ENCODE results near the gene DGKD. TPM values are rescaled to one million over a fixed set of nuclear protein-coding genes. Genes with fewer than 3 reads are reported as not detected.

The DGKD gene
- total RNA-seq, 1 experiment from 2014 or later: 41.4 TPM

DNA sequence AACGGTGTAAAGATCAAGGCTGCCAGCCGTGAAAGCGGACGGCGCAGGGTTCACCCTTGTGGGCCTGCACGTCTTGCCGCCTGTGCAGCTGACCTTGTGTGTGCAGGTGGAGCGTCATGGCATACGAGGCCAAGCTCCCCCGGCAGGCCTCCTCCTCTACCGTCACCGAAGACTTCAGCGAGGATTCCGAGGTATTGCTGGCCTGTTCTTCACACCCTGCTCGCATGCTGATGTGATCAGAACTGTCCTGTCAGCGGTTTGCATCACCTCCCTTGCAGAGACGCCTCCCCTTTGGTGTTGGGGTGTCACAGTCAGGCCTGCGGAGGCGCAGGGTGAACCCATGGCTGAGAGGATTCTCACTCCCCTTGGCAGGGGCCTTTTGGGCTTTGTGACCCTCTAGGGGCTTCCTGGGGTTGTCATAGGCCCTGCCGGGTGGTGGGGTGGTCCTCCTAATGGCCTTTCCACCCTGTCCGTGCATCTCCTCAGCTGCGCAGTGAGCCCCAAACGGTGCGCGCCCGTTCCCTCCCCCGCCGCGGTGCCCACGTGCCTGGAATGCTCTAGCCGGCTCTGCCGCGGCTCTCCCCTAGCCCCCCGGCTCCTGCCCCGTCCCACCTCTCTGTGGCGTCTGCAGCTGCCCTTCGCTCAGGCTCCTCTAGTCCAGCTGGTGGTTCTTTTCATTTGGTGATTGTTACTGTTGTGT, 92.5 kb downstream of the DGKD start:
- CTCF ChIA-PET: no interaction called here
- H3K27ac Mint-ChIP-seq: no peak overlapping the region

DNA sequence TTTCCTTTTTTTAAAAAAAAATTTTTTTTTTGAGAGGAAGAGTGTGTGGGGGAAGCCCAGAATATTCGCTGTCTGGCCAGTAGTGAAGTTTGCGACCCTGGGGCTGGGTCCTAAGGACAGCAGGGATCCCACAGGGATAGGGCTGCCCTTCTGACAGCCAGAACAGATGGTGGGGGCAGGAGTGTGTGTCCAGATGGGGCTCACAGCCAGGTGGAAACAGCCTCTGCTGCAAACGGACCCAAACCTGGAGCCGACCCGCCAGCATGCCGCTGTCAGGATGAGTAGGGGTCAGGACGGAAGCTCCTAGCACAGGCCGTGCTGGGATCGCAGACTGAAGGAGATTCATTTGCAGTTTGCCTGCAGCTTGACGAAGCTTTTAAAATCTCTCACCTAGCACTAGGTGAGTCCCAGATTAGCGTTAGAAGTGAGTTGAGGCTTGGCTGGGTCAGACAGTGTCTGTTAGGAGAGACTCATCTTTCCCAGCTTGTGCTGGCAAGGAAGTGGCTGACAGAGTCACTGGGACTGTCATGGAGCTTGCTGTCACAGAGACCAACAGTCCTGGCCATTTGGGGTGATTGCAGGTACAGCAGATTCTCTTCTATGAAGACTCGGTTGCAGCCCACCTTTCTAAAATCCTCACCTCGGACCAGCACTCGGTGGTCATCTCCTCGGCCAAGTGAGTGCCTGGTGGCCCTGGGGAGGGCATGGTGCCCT, 93.4 kb downstream of the DGKD start:
- Mint-ChIP-seq H3K9me3 (no peaks in the 10 kb centered on the region), H3K27ac (no peak overlapping the region; the same call in 1 of the 2 replicates), H3K4me1 (peaks cover 8% of the 10 kb centered on the region), H3K36me3 (peaks cover 23% of the 10 kb centered on the region), H3K27me3 (ENCODE audit: low read depth) (no peaks in the 10 kb centered on the region), H3K4me3 (no peak overlapping the region)
- ATAC-seq (no peak), DNase-seq (ENCODE audit: low spot score) (no peak)
- ChIA-PET CTCF (interaction anchor here (0.7 to 2.4 kb wide), 27 partner anchors 9 to 466 kb away, joined by 3 to 30 read pairs (median 6); partner anchors contain the start of genes DGKD, UGT1A5 and USP40), POLR2A (no interaction called here)
- TF ChIP-seq ZNF317 (CRISPR knock-in tag; IDR thresholded peaks at IDR 0.05; ENCODE audit: borderline replicate concordance, low read depth): no peak
- TF ChIP-seq, protein P1, sequence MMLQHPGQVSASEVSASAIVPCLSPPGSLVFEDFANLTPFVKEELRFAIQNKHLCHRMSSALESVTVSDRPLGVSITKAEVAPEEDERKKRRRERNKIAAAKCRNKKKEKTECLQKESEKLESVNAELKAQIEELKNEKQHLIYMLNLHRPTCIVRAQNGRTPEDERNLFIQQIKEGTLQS (CRISPR knock-in tag; conservative IDR thresholded peaks at IDR 0.05): no peak
- TF ChIP-seq, protein P2, sequence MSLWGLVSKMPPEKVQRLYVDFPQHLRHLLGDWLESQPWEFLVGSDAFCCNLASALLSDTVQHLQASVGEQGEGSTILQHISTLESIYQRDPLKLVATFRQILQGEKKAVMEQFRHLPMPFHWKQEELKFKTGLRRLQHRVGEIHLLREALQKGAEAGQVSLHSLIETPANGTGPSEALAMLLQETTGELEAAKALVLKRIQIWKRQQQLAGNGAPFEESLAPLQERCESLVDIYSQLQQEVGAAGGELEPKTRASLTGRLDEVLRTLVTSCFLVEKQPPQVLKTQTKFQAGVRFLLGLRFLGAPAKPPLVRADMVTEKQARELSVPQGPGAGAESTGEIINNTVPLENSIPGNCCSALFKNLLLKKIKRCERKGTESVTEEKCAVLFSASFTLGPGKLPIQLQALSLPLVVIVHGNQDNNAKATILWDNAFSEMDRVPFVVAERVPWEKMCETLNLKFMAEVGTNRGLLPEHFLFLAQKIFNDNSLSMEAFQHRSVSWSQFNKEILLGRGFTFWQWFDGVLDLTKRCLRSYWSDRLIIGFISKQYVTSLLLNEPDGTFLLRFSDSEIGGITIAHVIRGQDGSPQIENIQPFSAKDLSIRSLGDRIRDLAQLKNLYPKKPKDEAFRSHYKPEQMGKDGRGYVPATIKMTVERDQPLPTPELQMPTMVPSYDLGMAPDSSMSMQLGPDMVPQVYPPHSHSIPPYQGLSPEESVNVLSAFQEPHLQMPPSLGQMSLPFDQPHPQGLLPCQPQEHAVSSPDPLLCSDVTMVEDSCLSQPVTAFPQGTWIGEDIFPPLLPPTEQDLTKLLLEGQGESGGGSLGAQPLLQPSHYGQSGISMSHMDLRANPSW (CRISPR knock-in tag; conservative IDR thresholded peaks at IDR 0.05; ENCODE audit: low read depth): no peak
- TF ChIP-seq, protein P3, sequence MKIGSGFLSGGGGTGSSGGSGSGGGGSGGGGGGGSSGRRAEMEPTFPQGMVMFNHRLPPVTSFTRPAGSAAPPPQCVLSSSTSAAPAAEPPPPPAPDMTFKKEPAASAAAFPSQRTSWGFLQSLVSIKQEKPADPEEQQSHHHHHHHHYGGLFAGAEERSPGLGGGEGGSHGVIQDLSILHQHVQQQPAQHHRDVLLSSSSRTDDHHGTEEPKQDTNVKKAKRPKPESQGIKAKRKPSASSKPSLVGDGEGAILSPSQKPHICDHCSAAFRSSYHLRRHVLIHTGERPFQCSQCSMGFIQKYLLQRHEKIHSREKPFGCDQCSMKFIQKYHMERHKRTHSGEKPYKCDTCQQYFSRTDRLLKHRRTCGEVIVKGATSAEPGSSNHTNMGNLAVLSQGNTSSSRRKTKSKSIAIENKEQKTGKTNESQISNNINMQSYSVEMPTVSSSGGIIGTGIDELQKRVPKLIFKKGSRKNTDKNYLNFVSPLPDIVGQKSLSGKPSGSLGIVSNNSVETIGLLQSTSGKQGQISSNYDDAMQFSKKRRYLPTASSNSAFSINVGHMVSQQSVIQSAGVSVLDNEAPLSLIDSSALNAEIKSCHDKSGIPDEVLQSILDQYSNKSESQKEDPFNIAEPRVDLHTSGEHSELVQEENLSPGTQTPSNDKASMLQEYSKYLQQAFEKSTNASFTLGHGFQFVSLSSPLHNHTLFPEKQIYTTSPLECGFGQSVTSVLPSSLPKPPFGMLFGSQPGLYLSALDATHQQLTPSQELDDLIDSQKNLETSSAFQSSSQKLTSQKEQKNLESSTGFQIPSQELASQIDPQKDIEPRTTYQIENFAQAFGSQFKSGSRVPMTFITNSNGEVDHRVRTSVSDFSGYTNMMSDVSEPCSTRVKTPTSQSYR (CRISPR knock-in tag; IDR thresholded peaks at IDR 0.05): no peak
- TF ChIP-seq, protein P4, sequence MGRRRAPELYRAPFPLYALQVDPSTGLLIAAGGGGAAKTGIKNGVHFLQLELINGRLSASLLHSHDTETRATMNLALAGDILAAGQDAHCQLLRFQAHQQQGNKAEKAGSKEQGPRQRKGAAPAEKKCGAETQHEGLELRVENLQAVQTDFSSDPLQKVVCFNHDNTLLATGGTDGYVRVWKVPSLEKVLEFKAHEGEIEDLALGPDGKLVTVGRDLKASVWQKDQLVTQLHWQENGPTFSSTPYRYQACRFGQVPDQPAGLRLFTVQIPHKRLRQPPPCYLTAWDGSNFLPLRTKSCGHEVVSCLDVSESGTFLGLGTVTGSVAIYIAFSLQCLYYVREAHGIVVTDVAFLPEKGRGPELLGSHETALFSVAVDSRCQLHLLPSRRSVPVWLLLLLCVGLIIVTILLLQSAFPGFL (CRISPR knock-in tag; IDR thresholded peaks at IDR 0.05; ENCODE audit: borderline replicate concordance): no peak

More for the DNA sequence above, 92.5 kb downstream of the DGKD start:
- ATAC-seq (no peak), DNase-seq (ENCODE audit: low spot score) (no peak)
- H3K4me1 Mint-ChIP-seq: peaks cover 8% of the 10 kb centered on the region
- H3K4me3 Mint-ChIP-seq: no peak overlapping the region
- no peaks in the 10 kb centered on the region for H3K27me3 Mint-ChIP-seq (ENCODE audit: low read depth)
- POLR2A ChIA-PET: no interaction called here
- peaks cover 18% of the 10 kb centered on the region for H3K36me3 Mint-ChIP-seq
- TF ChIP-seq NR2C2 (CRISPR knock-in tag; IDR thresholded peaks at IDR 0.05): no peak
- TF ChIP-seq, protein P5, sequence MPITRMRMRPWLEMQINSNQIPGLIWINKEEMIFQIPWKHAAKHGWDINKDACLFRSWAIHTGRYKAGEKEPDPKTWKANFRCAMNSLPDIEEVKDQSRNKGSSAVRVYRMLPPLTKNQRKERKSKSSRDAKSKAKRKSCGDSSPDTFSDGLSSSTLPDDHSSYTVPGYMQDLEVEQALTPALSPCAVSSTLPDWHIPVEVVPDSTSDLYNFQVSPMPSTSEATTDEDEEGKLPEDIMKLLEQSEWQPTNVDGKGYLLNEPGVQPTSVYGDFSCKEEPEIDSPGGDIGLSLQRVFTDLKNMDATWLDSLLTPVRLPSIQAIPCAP (CRISPR knock-in tag; IDR thresholded peaks at IDR 0.05): no peak
- TF ChIP-seq SMAD4 (CRISPR knock-in tag; IDR thresholded peaks at IDR 0.05): no peak
- TF ChIP-seq, protein P6, sequence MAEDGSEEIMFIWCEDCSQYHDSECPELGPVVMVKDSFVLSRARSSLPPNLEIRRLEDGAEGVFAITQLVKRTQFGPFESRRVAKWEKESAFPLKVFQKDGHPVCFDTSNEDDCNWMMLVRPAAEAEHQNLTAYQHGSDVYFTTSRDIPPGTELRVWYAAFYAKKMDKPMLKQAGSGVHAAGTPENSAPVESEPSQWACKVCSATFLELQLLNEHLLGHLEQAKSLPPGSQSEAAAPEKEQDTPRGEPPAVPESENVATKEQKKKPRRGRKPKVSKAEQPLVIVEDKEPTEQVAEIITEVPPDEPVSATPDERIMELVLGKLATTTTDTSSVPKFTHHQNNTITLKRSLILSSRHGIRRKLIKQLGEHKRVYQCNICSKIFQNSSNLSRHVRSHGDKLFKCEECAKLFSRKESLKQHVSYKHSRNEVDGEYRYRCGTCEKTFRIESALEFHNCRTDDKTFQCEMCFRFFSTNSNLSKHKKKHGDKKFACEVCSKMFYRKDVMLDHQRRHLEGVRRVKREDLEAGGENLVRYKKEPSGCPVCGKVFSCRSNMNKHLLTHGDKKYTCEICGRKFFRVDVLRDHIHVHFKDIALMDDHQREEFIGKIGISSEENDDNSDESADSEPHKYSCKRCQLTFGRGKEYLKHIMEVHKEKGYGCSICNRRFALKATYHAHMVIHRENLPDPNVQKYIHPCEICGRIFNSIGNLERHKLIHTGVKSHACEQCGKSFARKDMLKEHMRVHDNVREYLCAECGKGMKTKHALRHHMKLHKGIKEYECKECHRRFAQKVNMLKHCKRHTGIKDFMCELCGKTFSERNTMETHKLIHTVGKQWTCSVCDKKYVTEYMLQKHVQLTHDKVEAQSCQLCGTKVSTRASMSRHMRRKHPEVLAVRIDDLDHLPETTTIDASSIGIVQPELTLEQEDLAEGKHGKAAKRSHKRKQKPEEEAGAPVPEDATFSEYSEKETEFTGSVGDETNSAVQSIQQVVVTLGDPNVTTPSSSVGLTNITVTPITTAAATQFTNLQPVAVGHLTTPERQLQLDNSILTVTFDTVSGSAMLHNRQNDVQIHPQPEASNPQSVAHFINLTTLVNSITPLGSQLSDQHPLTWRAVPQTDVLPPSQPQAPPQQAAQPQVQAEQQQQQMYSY (CRISPR knock-in tag; IDR thresholded peaks at IDR 0.05): no peak
- no peak for TF ChIP-seq CREB1 (CRISPR knock-in tag; IDR thresholded peaks at IDR 0.05)
- no peak for TF ChIP-seq NR3C1 (CRISPR knock-in tag; conservative IDR thresholded peaks at IDR 0.05; ENCODE audit: low read depth)
- no peak for TF ChIP-seq ZNF121 (CRISPR knock-in tag; IDR thresholded peaks at IDR 0.05)
- TF ChIP-seq, protein P7, sequence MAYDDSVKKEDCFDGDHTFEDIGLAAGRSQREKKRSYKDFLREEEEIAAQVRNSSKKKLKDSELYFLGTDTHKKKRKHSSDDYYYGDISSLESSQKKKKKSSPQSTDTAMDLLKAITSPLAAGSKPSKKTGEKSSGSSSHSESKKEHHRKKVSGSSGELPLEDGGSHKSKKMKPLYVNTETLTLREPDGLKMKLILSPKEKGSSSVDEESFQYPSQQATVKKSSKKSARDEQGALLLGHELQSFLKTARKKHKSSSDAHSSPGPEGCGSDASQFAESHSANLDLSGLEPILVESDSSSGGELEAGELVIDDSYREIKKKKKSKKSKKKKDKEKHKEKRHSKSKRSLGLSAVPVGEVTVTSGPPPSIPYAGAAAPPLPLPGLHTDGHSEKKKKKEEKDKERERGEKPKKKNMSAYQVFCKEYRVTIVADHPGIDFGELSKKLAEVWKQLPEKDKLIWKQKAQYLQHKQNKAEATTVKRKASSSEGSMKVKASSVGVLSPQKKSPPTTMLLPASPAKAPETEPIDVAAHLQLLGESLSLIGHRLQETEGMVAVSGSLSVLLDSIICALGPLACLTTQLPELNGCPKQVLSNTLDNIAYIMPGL (CRISPR knock-in tag; IDR thresholded peaks at IDR 0.05): no peak
- TF ChIP-seq ZNF219 (CRISPR knock-in tag; IDR thresholded peaks at IDR 0.05; ENCODE audit: borderline replicate concordance): no peak
- TF ChIP-seq, protein P8, sequence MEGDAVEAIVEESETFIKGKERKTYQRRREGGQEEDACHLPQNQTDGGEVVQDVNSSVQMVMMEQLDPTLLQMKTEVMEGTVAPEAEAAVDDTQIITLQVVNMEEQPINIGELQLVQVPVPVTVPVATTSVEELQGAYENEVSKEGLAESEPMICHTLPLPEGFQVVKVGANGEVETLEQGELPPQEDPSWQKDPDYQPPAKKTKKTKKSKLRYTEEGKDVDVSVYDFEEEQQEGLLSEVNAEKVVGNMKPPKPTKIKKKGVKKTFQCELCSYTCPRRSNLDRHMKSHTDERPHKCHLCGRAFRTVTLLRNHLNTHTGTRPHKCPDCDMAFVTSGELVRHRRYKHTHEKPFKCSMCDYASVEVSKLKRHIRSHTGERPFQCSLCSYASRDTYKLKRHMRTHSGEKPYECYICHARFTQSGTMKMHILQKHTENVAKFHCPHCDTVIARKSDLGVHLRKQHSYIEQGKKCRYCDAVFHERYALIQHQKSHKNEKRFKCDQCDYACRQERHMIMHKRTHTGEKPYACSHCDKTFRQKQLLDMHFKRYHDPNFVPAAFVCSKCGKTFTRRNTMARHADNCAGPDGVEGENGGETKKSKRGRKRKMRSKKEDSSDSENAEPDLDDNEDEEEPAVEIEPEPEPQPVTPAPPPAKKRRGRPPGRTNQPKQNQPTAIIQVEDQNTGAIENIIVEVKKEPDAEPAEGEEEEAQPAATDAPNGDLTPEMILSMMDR (IDR thresholded peaks at IDR 0.05): no peak
- no peak for TF ChIP-seq GRHL2 (CRISPR knock-in tag; IDR thresholded peaks at IDR 0.05; ENCODE audit: insufficient replicate concordance, severe bottlenecking)
- TF ChIP-seq TEAD1 (CRISPR knock-in tag; IDR thresholded peaks at IDR 0.05): no peak
- no peaks in the 10 kb centered on the region for H3K9me3 Mint-ChIP-seq
